DMS114 treated with DMSO at 0.1 percent for 48 hours (cell line): ENCODE measurements around the gene RBM25.
"Not testable (repeated sequence)": the region's sequence is repeated elsewhere in the genome, so short reads cannot be mapped to it uniquely, and the experiment has no call there.

Experiments used
- DNase-seq: peaks from one replicate; lab custom pipeline; 2025; ENCODE audit not compliant: unreplicated experiment; lab: John Stamatoyannopoulos, UW

Gene RBM25

GRCh38 chr14:73058224-73058921 lies at the start of gene RBM25:
Gene RBM25, plus strand, starts transcription at chr14:73058534. Its CDS starts 13,108 bp downstream, at chr14:73071642.
- peak; percentile 97 for DNase-seq

GRCh38 chr14:73011189-73011588 lies 47.1 kb upstream of the RBM25 start:
- DNase-seq: not testable (repeated sequence)

GRCh38 chr14:73014105-73014504 lies 44.2 kb upstream of the RBM25 start:
- no peak for DNase-seq

- DNase-seq: not testable (repeated sequence)
These were observed 42.8 kb upstream of the RBM25 start for GRCh38 chr14:73015552-73015951.

- not testable (repeated sequence) for DNase-seq
These were observed 42.3 kb upstream of the RBM25 start for GRCh38 chr14:73016011-73016410.

- DNase-seq: no peak
These were observed 36.3 kb upstream of the RBM25 start for GRCh38 chr14:73022051-73022450.

- no peak for DNase-seq
These were observed 32.8 kb upstream of the RBM25 start for GRCh38 chr14:73025544-73025943.

- no peak for DNase-seq
These were observed 32.0 kb upstream of the RBM25 start for GRCh38 chr14:73026243-73026844.

GRCh38 chr14:73026845-73027542 lies 31.3 kb upstream of the RBM25 start, which contains the start of gene ZFYVE1:
Gene ZFYVE1, minus strand, starts transcription at chr14:73027106. Its CDS starts 2,598 bp downstream, at chr14:73024508.
- peak; percentile 97 for DNase-seq

- no peak for DNase-seq
These were observed 30.8 kb upstream of the RBM25 start for GRCh38 chr14:73027546-73027945.

- no peak for DNase-seq
These were observed 30.4 kb upstream of the RBM25 start for GRCh38 chr14:73027984-73028383.

GRCh38 chr14:73036706-73037450 lies 21.5 kb upstream of the RBM25 start:
- not testable (repeated sequence) for DNase-seq

- no peak for DNase-seq
These were observed 10.5 kb upstream of the RBM25 start for GRCh38 chr14:73047808-73048207.

- no peak for DNase-seq
These were observed 8.9 kb upstream of the RBM25 start for GRCh38 chr14:73049428-73049827.

GRCh38 chr14:73055251-73055650 lies 3.1 kb upstream of the RBM25 start:
- DNase-seq: no peak

GRCh38 chr14:73057944-73058223 lies 450 bp upstream of the RBM25 start:
- DNase-seq: no peak

- DNase-seq: no peak
These were observed 764 bp downstream of the RBM25 start for GRCh38 chr14:73058922-73059673.

GRCh38 chr14:73069585-73069984 lies 11.3 kb downstream of the RBM25 start:
- DNase-seq: no peak

GRCh38 chr14:73091044-73091443 lies 32.7 kb downstream of the RBM25 start:
- no peak for DNase-seq

- no peak for DNase-seq
These were observed 39.1 kb downstream of the RBM25 start for GRCh38 chr14:73097421-73097820.

GRCh38 chr14:73100334-73100733 lies 42.0 kb downstream of the RBM25 start:
- no peak for DNase-seq
